ENCODE data around the gene GPX5. TPM values are rescaled to one million over a fixed set of nuclear protein-coding genes. Genes with fewer than 3 reads are reported as not detected.

The GPX5 gene
- not detected in 2 replicates for total RNA-seq

DNA sequence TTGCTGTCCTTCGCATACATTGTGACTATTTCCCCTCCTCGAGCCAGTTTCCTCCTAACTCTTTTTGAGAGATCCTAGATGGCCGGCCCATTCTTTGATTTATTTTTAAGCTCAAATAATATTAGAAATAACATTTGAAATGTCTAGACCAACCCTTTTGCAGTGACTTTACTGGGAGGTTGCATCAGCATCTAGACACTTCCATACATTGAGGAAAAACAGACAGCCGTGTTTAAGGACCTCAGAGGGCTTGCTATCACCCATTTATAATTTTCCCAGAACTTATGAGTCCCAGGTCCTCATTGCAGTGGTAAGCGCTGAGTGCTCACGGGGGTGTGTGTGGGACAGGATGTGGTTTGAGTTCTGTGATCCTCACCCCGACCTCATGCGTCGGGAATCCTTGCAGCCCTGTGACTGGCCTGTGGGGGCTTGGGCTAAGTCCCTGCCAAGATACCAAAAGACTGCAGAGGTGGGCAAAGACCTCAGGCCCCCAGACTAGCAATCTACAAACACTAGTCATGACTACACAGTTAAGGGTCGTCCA, at the start of gene GPX5:
Gene GPX5 (plus strand): TSS at position 386 of the 544 bp plus-strand sequence. CDS start 133 bp downstream, at position 519.

DNA sequence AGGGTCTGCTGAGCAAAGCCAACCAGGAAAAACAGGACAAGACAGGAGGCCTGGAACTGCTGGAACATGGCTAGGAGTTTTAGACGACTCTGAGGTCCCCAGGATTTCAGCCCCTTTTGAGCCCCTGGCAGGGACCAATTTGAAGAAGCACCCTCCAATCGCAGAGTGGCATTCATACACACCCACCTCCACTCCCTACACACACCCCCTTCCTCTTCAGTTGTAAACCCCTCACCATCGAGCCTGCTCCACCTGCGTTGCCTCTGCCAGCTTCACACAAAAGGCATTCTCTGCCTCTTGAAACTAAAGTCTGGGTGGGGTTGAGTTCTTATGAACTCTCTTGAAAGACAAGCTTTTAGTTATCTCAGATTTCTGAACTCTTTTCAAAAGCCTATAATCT, 10.0 kb upstream of the GPX5 start, which contains the start of gene GPX6:
Gene GPX6 (minus strand): TSS at position 118 of the 400 bp plus-strand sequence. CDS start 50 bp downstream, at position 68.

Other genes with a start within 250 kb of the GPX5 start
- gene PGBD1, start 244.3 kb upstream of the GPX5 start, total RNA-seq, result 9.1 and 9.7 TPM in 2 replicates
- 66.2 and 80.3 TPM in 2 replicates for gene ZSCAN31, start 189.7 kb upstream of the GPX5 start, total RNA-seq
- gene ZKSCAN3, start 175.9 kb upstream of the GPX5 start, total RNA-seq, result 3.1 and 3.4 TPM in 2 replicates
- gene ZSCAN12, start 126.1 kb upstream of the GPX5 start, total RNA-seq, result 4.9 and 5.7 TPM in 2 replicates
- gene ZSCAN23, start 82.4 kb upstream of the GPX5 start, total RNA-seq, result 0.65 and 1.5 TPM in 2 replicates
- not detected in 2 replicates for gene GPX6, start 10.1 kb upstream of the GPX5 start, total RNA-seq